Neuronal stem cell (in vitro differentiated cells): ENCODE data around the gene KIF13A.

Experiments used
- DNase-seq: peaks from one replicate; pipeline ENCODE4 v3.0.0-alpha.2; 2013; ENCODE audit warnings: low spot score
- H2AFZ ChIP-seq: one replicate; pipeline ENCODE4 v1.6.1; 2013; ENCODE audit warnings: mild to moderate bottlenecking, low read length, inconsistent platforms
- H2AK5ac ChIP-seq: 2 replicates; pipeline ENCODE4 v1.6.1; 2013; ENCODE audit warnings: low read depth, mild to moderate bottlenecking, inconsistent platforms, low read length, moderate library complexity, mixed read lengths
- H2BK120ac ChIP-seq: 2 replicates; pipeline ENCODE4 v1.6.1; 2013; ENCODE audit warnings: low read depth, mild to moderate bottlenecking, inconsistent platforms, low read length, moderate library complexity, mixed read lengths
- H2BK12ac ChIP-seq: one replicate; pipeline ENCODE4 v1.6.1; 2013; ENCODE audit warnings: low read length, inconsistent platforms
- H2BK15ac ChIP-seq: 2 replicates; pipeline ENCODE4 v1.6.1; 2013; ENCODE audit warnings: mild to moderate bottlenecking, low read length, inconsistent platforms, mixed read lengths
- H2BK5ac ChIP-seq: one replicate; pipeline ENCODE4 v1.6.1; 2013; ENCODE audit warnings: inconsistent platforms, mild to moderate bottlenecking, low read length, moderate library complexity
- H3K14ac ChIP-seq: one replicate; pipeline ENCODE4 v1.6.1; 2013; ENCODE audit warnings: low read length, inconsistent platforms
- H3K18ac ChIP-seq: 2 replicates; pipeline ENCODE4 v1.6.1; 2013; ENCODE audit warnings: low read length, inconsistent platforms
- H3K23ac ChIP-seq: 2 replicates; pipeline ENCODE4 v1.6.1; 2013; ENCODE audit warnings: low read depth, mild to moderate bottlenecking, mixed read lengths, low read length, inconsistent platforms; ENCODE audit not compliant: poor library complexity
- H3K27ac ChIP-seq: replicated peaks from 3 replicates; pipeline ENCODE4 v1.5.1; 2013; ENCODE audit warnings: low read length, inconsistent platforms
- H3K27me3 ChIP-seq, 3 experiments: 2 replicates each; pipeline ENCODE4 v1.6.1; 2013; ENCODE audit warnings: low read length in 3 of 3, mild to moderate bottlenecking in 2 of 3, inconsistent platforms in 1 of 3, low read depth in 1 of 3, mixed read lengths in 1 of 3, moderate library complexity in 1 of 3; ENCODE audit not compliant: control insufficient read depth in 3 of 3, insufficient read depth in 3 of 3
- H3K36me3 ChIP-seq, 2 donors: replicated peaks in 1 of 2; 2 replicates each; pipeline ENCODE4 v1.6.1; 2013; ENCODE audit warnings: low read length in 2 of 2; ENCODE audit not compliant: control insufficient read depth in 2 of 2, insufficient read depth in 2 of 2
- H3K4ac ChIP-seq: 2 replicates; pipeline ENCODE4 v1.6.1; 2013; ENCODE audit warnings: inconsistent platforms, mild to moderate bottlenecking, low read length, moderate library complexity
- H3K4me1 ChIP-seq, 2 donors: 1 replicate in 1 of 2; 2 replicates in 1 of 2; pipeline ENCODE4 v1.6.1; 2013; ENCODE audit warnings: low read length in 2 of 2, low read depth in 1 of 2; ENCODE audit not compliant: control insufficient read depth in 2 of 2, insufficient read depth in 1 of 2
- H3K4me2 ChIP-seq: one replicate; pipeline ENCODE4 v1.6.1; 2013; ENCODE audit warnings: mild to moderate bottlenecking, low read length, inconsistent platforms; ENCODE audit not compliant: insufficient read depth, poor library complexity, severe bottlenecking
- H3K4me3 ChIP-seq, 2 donors: 2 replicates each; pipeline ENCODE4 v1.5.1; 2013; ENCODE audit warnings: low read length in 2 of 2, mild to moderate bottlenecking in 2 of 2, inconsistent platforms in 1 of 2, moderate library complexity in 1 of 2
- H3K79me1 ChIP-seq: one replicate; pipeline ENCODE4 v1.6.1; 2013; ENCODE audit warnings: low read depth, mild to moderate bottlenecking, inconsistent platforms, low read length, moderate library complexity
- H3K9ac ChIP-seq: one replicate; pipeline ENCODE4 v1.6.1; 2013; ENCODE audit warnings: mild to moderate bottlenecking, low read depth, low read length, inconsistent platforms; ENCODE audit not compliant: poor library complexity
- H3K9me3 ChIP-seq, 2 donors: replicated peaks in 1 of 2; 2 replicates each; pipeline versions ENCODE3 to v1.6.1; 2013; ENCODE audit warnings: low read length in 2 of 2, mild to moderate bottlenecking in 2 of 2, inconsistent platforms in 1 of 2, low read depth in 1 of 2, mixed read lengths in 1 of 2, moderate library complexity in 1 of 2; ENCODE audit not compliant: control insufficient read depth in 2 of 2, insufficient read depth in 1 of 2
- H4K8ac ChIP-seq: one replicate; pipeline ENCODE4 v1.6.1; 2013; ENCODE audit warnings: low read depth, mild to moderate bottlenecking, inconsistent platforms, low read length, moderate library complexity
- H4K91ac ChIP-seq: one replicate; pipeline ENCODE4 v1.6.1; 2013; ENCODE audit warnings: low read length, low read depth, mild to moderate bottlenecking, inconsistent platforms; ENCODE audit not compliant: poor library complexity
- WGBS, 2 donors: extraction: QIAGEN DNeasy Blood & Tissue Kit; methylation state at CpG; one replicate each; pipeline ENCODE4 v1.1.7; 2013; ENCODE audit warnings: missing lambda C conversion rate in 2 of 2, mixed read lengths in 1 of 2; ENCODE audit not compliant: insufficient read length in 2 of 2, insufficient replicate concordance in 1 of 2; ENCODE audit errors: extremely low coverage in 2 of 2; 5-methylcytosine and 5-hydroxymethylcytosine counted together

KIF13A gene

GRCh38 chr6:17883665-17884497 lies 103.6 kb downstream of the KIF13A start:
- Histone ChIP-seq H3K4ac (no peak overlapping the region), H3K14ac (no peak overlapping the region), H3K23ac (no peak overlapping the region), H3K36me3 (no peaks in the 10 kb centered on the region), H3K9ac (no peak overlapping the region), H2BK15ac (no peak overlapping the region), H3K9me3 (no peaks in the 10 kb centered on the region), H3K4me2 (no peak overlapping the region), H2AK5ac (no peak overlapping the region), H3K18ac (no peak overlapping the region), H4K91ac (no peak overlapping the region), H2AFZ (no peak overlapping the region), H2BK5ac (no peak overlapping the region), H3K4me1 (no peaks in the 10 kb centered on the region), H4K8ac (no peak overlapping the region), H3K27me3 (no peaks in the 10 kb centered on the region), H2BK120ac (no peak overlapping the region), H3K4me3 (no peak overlapping the region), H3K27ac (no peak overlapping the region), H2BK12ac (no peak overlapping the region), H3K79me1 (no peaks in the 10 kb centered on the region)
- no CpG with 5 or more reads among the region's 2 CpGs for WGBS, 2 donors
- no peak for DNase-seq

GRCh38 chr6:17881085-17881858 lies 106.2 kb downstream of the KIF13A start:
- H3K4me3 ChIP-seq = no peak overlapping the region
- no peak overlapping the region for H2AFZ ChIP-seq
- H3K79me1 ChIP-seq = no peaks in the 10 kb centered on the region
- no peak overlapping the region for H3K9ac ChIP-seq
- no peaks in the 10 kb centered on the region for H3K27me3 ChIP-seq
- H3K18ac ChIP-seq = no peak overlapping the region
- H2BK12ac ChIP-seq = no peak overlapping the region
- no peak overlapping the region for H2BK15ac ChIP-seq
- no peak overlapping the region for H3K4ac ChIP-seq
- H4K91ac ChIP-seq = no peak overlapping the region
- no peak overlapping the region for H3K27ac ChIP-seq
- no peak overlapping the region for H2BK5ac ChIP-seq
- H3K9me3 ChIP-seq = no peaks in the 10 kb centered on the region
- no peak overlapping the region for H3K23ac ChIP-seq
- no peaks in the 10 kb centered on the region for H3K4me1 ChIP-seq
- no peak overlapping the region for H3K14ac ChIP-seq
- H3K36me3 ChIP-seq = no peaks in the 10 kb centered on the region
- H2BK120ac ChIP-seq = no peak overlapping the region
- H3K4me2 ChIP-seq = no peak overlapping the region
- no peak overlapping the region for H2AK5ac ChIP-seq
- no peak for DNase-seq
- H4K8ac ChIP-seq = no peak overlapping the region
- WGBS, 2 donors = no CpG with 5 or more reads among the region's 11 CpGs

GRCh38 chr6:17879184-17879583 lies 108.3 kb downstream of the KIF13A start:
- Histone ChIP-seq H4K91ac (no peak overlapping the region), H3K23ac (no peak overlapping the region), H3K9me3 (no peaks in the 10 kb centered on the region), H2BK120ac (no peak overlapping the region), H4K8ac (no peak overlapping the region), H3K4ac (no peak overlapping the region), H2BK5ac (no peak overlapping the region), H3K14ac (no peak overlapping the region), H2AK5ac (no peak overlapping the region), H3K36me3 (no peaks in the 10 kb centered on the region), H3K27me3 (no peaks in the 10 kb centered on the region), H2BK15ac (no peak overlapping the region), H3K9ac (no peak overlapping the region), H3K4me1 (peaks cover 0 to 5% of the 10 kb centered on the region in 2 donors), H3K18ac (no peak overlapping the region), H2AFZ (no peak overlapping the region), H3K79me1 (no peaks in the 10 kb centered on the region), H3K4me2 (no peak overlapping the region), H2BK12ac (no peak overlapping the region), H3K27ac (no peak overlapping the region), H3K4me3 (no peak overlapping the region)
- WGBS, 2 donors = no CpG with 5 or more reads among the region's 2 CpGs
- no peak for DNase-seq

GRCh38 chr6:17878734-17879133 lies 108.7 kb downstream of the KIF13A start:
- Histone ChIP-seq H3K36me3 (no peaks in the 10 kb centered on the region), H2BK15ac (no peak overlapping the region), H4K8ac (no peak overlapping the region), H3K9ac (no peak overlapping the region), H3K79me1 (no peaks in the 10 kb centered on the region), H3K18ac (no peak overlapping the region), H4K91ac (no peak overlapping the region), H2AFZ (no peak overlapping the region), H3K4me1 (peaks cover 0 to 5% of the 10 kb centered on the region in 2 donors), H3K4me2 (no peak overlapping the region), H3K4ac (no peak overlapping the region), H3K9me3 (no peaks in the 10 kb centered on the region), H3K4me3 (no peak overlapping the region), H2BK5ac (no peak overlapping the region), H3K27me3 (no peaks in the 10 kb centered on the region), H2AK5ac (no peak overlapping the region), H2BK120ac (no peak overlapping the region), H2BK12ac (no peak overlapping the region), H3K23ac (no peak overlapping the region), H3K27ac (no peak overlapping the region), H3K14ac (no peak overlapping the region)
- WGBS, 2 donors = no CpG with 5 or more reads among the region's 1 CpG
- no peak for DNase-seq
